Thyroid gland (tissue), 4 donors: ENCODE measurements around the gene B4GALT5. TPM values are rescaled to one million over a fixed set of nuclear protein-coding genes. Genes with fewer than 3 reads are reported as not detected.

ENCODE experiments used
- DNase-seq, 2 donors: peaks; one replicate each; pipeline ENCODE4 v3.0.0-alpha.2; 2019
- H3K27ac ChIP-seq, 3 donors: fragments of 200-600 bp; sonication (generic); 1 replicate in 2 of 3; 2 replicates in 1 of 3; pipeline ENCODE4 v1.5.1; 2016 to 2019; ENCODE audit warnings: mild to moderate bottlenecking in 1 of 3, moderate library complexity in 1 of 3
- H3K27me3 ChIP-seq: fragments of 200-600 bp; sonication (generic); one replicate; pipeline ENCODE4 v1.5.1; 2019
- H3K36me3 ChIP-seq, 2 donors: fragments of 200-600 bp; sonication (generic); one replicate each; pipeline ENCODE4 v1.5.1; 2016 to 2019
- H3K4me1 ChIP-seq, 2 donors: fragments of 200-600 bp; sonication (generic); one replicate each; pipeline ENCODE4 v1.5.1; 2017 to 2019
- H3K4me3 ChIP-seq, 3 donors: fragments of 200-600 bp; sonication (generic); replicated peaks in 1 of 3; 1 replicate in 2 of 3; 2 replicates in 1 of 3; pipeline ENCODE4 v1.5.1; 2016; ENCODE audit warnings: mild to moderate bottlenecking in 1 of 3
- H3K9me3 ChIP-seq: fragments of 200-600 bp; sonication (generic); one replicate; pipeline ENCODE4 v1.5.1; 2017
- CTCF ChIP-seq, 6 experiments: fragments of 200-600 bp in 3 of 6; fragments of 450-650 bp in 3 of 6; sonication (generic) in 3 of 6; IDR thresholded peaks; one replicate each; pipeline ENCODE4 v1.5.1; 2016 to 2019; ENCODE audit warnings: antibody characterized with exemption in 6 of 6, mild to moderate bottlenecking in 2 of 6, inconsistent platforms in 1 of 6, moderate library complexity in 1 of 6
- POLR2A ChIP-seq, 2 donors: fragments of 450-650 bp; IDR thresholded peaks; one replicate each; pipeline ENCODE4 v1.6.1; 2017; ENCODE audit warnings: antibody characterized with exemption in 2 of 2, mild to moderate bottlenecking in 2 of 2, moderate library complexity in 1 of 2
- WGBS, 2 donors: methylation state at CpG; one replicate each; pipeline ENCODE4 v1.1.5; 2017; 5-methylcytosine and 5-hydroxymethylcytosine counted together
- intact Hi-C: fragments of 100-400 bp; cut with DNase I; formaldehyde crosslinking; loops from one replicate; pipeline ENCODE4 v1.15.1; 2023
- small RNA-seq: library from RNA; depleted of rRNA; stranded (forward); fragments of <200 nt; gene quantifications from one replicate; pipeline ENCODE3, GENCODE V24; 2016
- total RNA-seq, 4 donors: library from RNA; depleted of rRNA; stranded (reverse); fragments of >200 nt; gene quantifications; one replicate each; pipeline ENCODE4 v1.2.3, GENCODE V29; 2016

B4GALT5 gene
- total RNA-seq, 4 donors from 2014 or later, result 11.5 to 22.2 (median 17.6) TPM

- Histone ChIP-seq H3K27me3 (no peaks in the 10 kb centered on the region), H3K27ac (no peak overlapping the region), H3K4me3 (no peak overlapping the region), H3K9me3 (no peaks in the 10 kb centered on the region), H3K4me1 (peaks cover 4 to 5% of the 10 kb centered on the region in 2 donors), H3K36me3 (no peaks in the 10 kb centered on the region)
- 83 to 90% methylated on average over 9 of the region's 9 CpGs for WGBS, 2 donors
- intact Hi-C loops, result no loop called here
- no peak for DNase-seq
- TF ChIP-seq CTCF (IDR thresholded peaks at IDR 0.05) (no peak), POLR2A (IDR thresholded peaks at IDR 0.05) (no peak)
These were observed 128.0 kb downstream of the B4GALT5 start for GRCh38 chr20:49585585-49586245.

- H3K36me3 ChIP-seq, result no peaks in the 10 kb centered on the region
- H3K4me1 ChIP-seq, result peaks cover 4 to 5% of the 10 kb centered on the region in 2 donors
- H3K27me3 ChIP-seq, result no peaks in the 10 kb centered on the region
- H3K27ac ChIP-seq, result peak overlapping the region in 1 of 3 donors; percentile 30
- no peaks in the 10 kb centered on the region for H3K9me3 ChIP-seq
- 78 to 90% methylated on average over 14 of the region's 14 CpGs for WGBS, 2 donors
- intact Hi-C loops, result no loop called here
- DNase-seq, result no peak
- no peak overlapping the region for H3K4me3 ChIP-seq
- TF ChIP-seq POLR2A (IDR thresholded peaks at IDR 0.05) (no peak), CTCF (IDR thresholded peaks at IDR 0.05) (no peak)
These were observed 129.0 kb downstream of the B4GALT5 start for GRCh38 chr20:49584418-49585382.

GRCh38 chr20:49583669-49584417 is 129.8 kb downstream of the B4GALT5 start:
- Histone ChIP-seq H3K27ac (no peak overlapping the region), H3K36me3 (no peaks in the 10 kb centered on the region), H3K4me3 (no peak overlapping the region), H3K9me3 (no peaks in the 10 kb centered on the region), H3K27me3 (no peaks in the 10 kb centered on the region), H3K4me1 (peaks cover 4 to 5% of the 10 kb centered on the region in 2 donors)
- WGBS, 2 donors, result 60 to 70% methylated on average over 11 to 12 of the region's 12 CpGs
- intact Hi-C loops, result no loop called here
- TF ChIP-seq POLR2A (IDR thresholded peaks at IDR 0.05), result no peak
- TF ChIP-seq CTCF (IDR thresholded peaks at IDR 0.05), result no peak
- DNase-seq, result peak; percentile 32

GRCh38 chr20:49583343-49583668 is 130.4 kb downstream of the B4GALT5 start:
- Histone ChIP-seq H3K27me3 (no peaks in the 10 kb centered on the region), H3K4me1 (peaks cover 4 to 5% of the 10 kb centered on the region in 2 donors), H3K27ac (no peak overlapping the region), H3K4me3 (no peak overlapping the region), H3K9me3 (no peaks in the 10 kb centered on the region), H3K36me3 (no peaks in the 10 kb centered on the region)
- DNase-seq, result no peak
- WGBS, 2 donors, result 81 to 91% methylated on average over 4 of the region's 4 CpGs
- TF ChIP-seq POLR2A (IDR thresholded peaks at IDR 0.05), result no peak
- no peak for TF ChIP-seq CTCF (IDR thresholded peaks at IDR 0.05)
- intact Hi-C loops, result no loop called here

Small RNA genes lying within 50 kb of the gene (small RNA-seq; reads per million reads assigned to genes)
- not detected for gene RN7SL197P
- gene SNRPFP1, result not detected

Other genes with a start within 250 kb of the B4GALT5 start
- under 1 TPM; 0.34 to 0.54 (median 0.47) TPM for gene KCNB1, start 231.2 kb downstream of the B4GALT5 start, total RNA-seq
- gene PTGIS, start 145.7 kb downstream of the B4GALT5 start, total RNA-seq, result 10 to 100 TPM in 3 of 4 donors, 1 to 10 TPM in 1; 4.4 to 41.2 (median 16.2) TPM
- gene SLC9A8, start 99.0 kb upstream of the B4GALT5 start, total RNA-seq, result 10 to 100 TPM; 12.0 to 20.2 (median 16.1) TPM
- 10 to 100 TPM in 3 of 4 donors, 1 to 10 TPM in 1; 5.0 to 14.2 (median 12.7) TPM for gene SPATA2, start 201.7 kb upstream of the B4GALT5 start, total RNA-seq
- 100 to 1,000 TPM; 132 to 279 (median 179) TPM for gene RNF114, start 222.5 kb upstream of the B4GALT5 start, total RNA-seq